ENCODE measurements around the gene SPEM2.

DNA sequence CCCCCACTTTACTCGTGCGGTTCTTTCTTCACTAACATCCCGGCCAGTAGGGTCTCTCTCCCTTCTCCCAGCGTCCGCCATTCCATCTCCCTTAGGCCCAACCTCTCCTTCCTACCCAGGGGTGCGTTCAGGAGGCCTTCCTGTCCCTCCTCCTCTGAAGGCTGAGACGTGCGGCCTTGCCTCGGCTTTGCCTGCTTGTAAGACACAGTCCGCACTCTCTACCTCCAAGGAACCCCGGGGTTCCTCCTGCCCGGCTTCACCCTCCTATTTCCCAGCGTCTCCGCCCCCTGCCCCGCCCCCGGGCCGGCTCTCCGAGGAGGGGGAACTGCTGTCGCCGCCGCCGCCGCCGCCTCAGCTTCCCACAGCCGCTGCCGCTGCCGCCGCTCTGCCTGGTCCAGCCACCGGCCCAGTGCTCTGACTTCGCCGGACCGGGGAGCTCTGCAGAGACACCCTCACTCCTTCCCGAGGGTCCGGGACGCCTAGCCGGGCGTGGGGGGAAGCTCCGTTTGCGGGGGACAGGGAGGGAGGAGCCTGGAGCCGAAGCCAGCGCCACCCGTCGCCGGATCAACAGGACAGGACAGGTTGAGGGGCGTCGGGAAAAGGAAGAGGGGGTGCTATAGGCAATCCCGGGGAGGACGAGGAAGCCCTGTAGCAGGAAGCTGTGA is 12.7 kb downstream of the SPEM2 start:
- no peak for TF ChIP-seq EZH2 (IDR thresholded peaks at IDR 0.05; ENCODE audit: borderline replicate concordance)
- TF ChIP-seq, protein P1, sequence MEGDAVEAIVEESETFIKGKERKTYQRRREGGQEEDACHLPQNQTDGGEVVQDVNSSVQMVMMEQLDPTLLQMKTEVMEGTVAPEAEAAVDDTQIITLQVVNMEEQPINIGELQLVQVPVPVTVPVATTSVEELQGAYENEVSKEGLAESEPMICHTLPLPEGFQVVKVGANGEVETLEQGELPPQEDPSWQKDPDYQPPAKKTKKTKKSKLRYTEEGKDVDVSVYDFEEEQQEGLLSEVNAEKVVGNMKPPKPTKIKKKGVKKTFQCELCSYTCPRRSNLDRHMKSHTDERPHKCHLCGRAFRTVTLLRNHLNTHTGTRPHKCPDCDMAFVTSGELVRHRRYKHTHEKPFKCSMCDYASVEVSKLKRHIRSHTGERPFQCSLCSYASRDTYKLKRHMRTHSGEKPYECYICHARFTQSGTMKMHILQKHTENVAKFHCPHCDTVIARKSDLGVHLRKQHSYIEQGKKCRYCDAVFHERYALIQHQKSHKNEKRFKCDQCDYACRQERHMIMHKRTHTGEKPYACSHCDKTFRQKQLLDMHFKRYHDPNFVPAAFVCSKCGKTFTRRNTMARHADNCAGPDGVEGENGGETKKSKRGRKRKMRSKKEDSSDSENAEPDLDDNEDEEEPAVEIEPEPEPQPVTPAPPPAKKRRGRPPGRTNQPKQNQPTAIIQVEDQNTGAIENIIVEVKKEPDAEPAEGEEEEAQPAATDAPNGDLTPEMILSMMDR (IDR thresholded peaks at IDR 0.05; ENCODE audit: poor library complexity), result no peak
